Activated CD4-positive, CD25-positive, alpha-beta regulatory T cell treated with anti-CD3 and anti-CD28 coated beads, Interleukin-2, amount 50 U/mL, for 24 hours (primary cell): ENCODE data around the gene ADH1C.
"Not testable (repeated sequence)": the region's sequence is repeated elsewhere in the genome, so short reads cannot be mapped to it uniquely, and the experiment has no call there.

Experiments used
- ATAC-seq, 2 donors: fragments of 150-1000 bp; cut with Tn5 transposase; one replicate each; pipeline ENCODE4 v1.10.0; 2021; ENCODE audit warnings: mild to moderate bottlenecking in 1 of 2, moderate library complexity in 1 of 2

Gene ADH1C

DNA sequence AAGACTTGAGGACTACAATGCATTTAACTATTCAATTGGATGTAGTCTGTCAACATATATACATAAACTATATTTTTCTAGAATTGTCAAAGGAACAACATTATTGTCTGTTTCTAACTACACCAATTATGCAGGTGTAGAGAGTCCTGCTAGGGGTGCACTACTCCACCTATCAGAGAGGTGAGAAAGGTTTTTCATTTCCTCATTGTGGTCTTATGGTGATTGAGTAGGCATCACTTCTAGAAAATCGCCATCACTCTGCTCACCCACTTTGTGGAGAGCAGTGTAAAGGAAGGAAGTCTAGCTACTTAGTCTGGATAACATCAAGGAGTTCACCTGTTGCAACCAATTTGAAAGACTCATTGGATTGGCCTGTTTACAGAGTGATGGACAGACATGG is 4.4 kb upstream of the ADH1C start:
- no peak for ATAC-seq

DNA sequence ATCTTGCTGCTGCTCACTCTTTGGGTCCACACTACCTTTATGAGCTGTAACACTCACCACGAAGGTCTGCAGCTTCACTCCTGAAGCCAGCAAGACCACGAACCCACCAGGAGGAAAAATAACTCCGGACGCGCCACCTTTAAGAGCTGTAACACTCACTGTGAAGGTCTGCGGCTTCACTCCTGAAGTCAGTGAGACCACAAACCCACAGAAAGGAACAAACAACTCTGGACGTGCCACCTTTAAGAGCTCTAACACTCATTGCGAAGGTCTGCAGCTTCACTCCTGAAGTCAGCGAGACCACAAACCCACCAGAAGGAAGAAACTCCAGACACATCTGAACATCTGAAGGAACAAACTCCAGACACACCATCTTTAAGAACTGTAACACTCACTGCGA is 3.6 kb upstream of the ADH1C start:
- not testable (repeated sequence) for ATAC-seq

DNA sequence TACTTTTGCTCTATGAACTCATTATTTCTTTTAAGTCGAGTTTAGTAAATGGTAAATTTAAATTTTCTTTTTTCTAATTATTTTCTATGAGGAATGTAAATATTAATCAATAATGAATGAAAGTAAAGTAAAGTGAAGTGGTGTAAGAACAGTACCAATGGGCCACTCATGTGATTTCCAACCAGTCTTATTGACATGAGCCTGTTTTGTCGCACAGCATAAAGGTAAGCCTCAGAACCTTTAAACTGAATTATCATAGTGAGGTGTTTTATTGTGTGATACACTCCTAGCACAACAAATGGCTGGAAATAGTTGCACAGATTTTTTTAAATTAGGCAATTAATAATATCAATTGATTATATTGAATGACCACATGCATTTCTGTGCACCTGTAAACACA is 1.1 kb downstream of the ADH1C start:
- no peak for ATAC-seq

DNA sequence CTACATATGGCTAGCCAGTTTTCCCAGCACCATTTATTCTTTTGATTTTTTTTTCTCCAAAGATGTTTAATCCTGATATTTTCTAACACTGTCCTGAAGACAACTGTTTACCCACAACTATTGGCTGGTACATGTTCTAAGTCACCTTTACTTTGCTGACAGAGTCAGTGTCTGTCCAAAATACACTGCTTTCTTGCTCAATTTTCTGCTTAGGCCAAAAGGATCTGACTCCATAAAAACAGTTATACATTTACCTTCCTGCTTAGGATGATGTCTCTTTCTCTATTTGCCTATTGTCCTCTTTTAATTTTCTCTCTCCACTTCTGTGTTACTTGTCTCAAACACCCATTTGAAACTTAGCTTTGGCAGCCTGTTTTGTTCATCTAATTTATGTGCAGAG is 3.2 kb downstream of the ADH1C start:
- no peak for ATAC-seq

DNA sequence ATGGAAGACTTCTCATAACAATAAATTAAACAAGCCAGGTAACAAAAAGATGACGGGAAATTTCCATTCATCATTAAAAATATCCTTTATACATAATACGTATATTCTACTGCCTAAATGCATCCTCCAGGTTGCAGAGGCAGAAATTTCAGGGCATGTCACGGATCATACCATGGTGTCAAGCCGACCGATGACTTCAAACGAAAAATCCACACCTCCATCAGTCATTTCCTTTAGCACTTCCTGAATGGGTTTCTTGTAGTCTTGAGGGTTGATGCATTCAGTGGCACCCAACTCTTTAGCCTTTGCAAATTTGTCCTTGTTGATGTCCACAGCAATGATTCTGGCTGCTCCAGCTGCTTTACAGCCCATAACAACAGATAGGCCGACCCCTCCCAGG is 9.9 kb downstream of the ADH1C start:
- ATAC-seq: not testable (repeated sequence)

DNA sequence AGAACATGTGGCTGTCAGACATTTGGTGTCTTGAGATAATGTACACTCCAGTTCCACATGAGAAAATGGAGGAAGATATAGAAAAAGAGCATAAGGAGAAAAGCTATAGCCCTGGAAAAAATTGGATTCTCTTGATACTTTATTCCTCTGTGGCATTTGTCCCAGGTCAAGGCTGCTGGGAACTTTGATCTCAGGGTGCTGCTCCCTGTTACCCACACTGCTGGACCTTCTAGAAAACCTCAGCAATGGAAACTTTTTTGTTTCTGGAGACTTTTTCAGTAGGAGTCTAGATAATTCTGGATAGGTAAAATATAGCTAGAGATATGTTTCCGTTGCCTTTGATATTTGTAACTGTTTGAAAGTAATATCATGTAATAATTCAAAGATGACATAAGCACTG is 11.1 kb downstream of the ADH1C start:
- ATAC-seq: no peak

DNA sequence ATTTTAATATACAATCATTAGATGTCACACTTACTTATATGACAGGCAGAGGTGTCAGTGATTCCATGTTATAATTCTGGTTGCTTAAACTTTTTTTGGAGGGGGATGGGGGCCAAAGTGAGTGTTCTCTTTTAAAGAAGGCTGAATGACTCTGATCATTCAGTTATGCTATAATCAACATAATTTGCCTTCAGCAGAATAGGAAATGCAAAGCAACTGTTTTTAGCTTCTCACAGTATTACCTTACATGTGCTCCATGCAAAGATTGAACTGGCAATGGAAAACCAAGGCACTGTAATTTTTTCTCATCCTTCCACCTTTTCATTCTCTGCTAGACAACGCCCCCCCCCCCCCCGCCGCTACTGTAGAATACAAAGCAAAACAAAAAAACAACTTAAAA is 13.4 kb downstream of the ADH1C start:
- ATAC-seq: no peak

DNA sequence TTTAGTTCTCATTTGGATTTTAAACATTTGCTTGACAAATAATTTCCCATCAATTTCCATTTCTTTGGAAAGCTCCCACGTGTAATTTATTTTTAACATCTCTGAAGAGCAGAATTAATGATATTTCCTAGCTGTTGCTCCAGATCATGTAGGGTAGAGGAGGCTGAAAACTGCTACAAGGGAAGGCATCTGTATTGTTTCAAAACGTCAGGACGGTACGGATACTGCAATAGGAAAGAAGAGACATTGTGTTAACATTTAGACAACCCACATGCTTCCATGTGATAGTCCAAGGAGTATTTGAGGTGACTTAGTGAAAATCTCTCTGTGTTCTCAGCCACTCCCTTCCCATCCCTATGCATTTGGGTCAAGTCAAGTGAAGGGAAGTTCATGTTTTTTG is 16.0 kb downstream of the ADH1C start:
- ATAC-seq: no peak

DNA sequence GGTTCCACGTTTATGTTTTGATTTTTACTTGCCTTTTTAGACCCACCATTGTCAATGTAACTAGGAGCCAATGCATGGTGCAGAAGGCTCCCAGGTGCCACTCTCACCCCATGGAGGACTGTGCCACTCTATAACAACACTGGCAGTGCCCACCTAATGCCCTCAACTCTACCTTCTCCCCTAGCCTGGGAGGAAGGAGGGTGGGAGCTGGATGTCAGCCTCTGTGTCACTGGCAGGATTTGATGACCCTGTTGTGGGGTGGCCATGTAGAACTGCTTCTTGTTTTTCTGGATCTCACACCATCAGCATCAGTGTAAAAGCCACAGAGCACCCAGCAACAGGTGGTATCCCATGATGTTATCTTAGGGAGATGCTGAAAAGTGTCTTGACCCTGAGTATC is 17.7 kb downstream of the ADH1C start:
- no peak for ATAC-seq

DNA sequence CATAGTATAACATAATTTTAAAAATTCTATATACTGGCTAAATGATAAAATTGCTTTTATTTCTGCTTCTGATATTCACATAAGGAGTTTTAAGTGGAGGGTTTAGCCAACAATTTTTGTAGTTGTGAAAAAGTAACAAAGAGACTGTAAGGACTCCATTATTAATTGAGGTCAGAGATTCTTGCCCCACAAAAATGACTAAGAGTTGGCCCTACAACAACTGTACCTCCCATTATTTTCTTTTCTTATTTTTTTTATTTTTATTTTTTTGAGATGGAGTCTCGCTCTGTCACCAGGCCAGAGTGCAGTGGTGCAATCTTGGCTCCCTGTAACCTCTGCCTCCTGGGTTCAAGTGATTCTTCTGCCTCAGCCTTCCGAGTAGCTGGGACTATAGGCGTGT is 21.9 kb downstream of the ADH1C start:
- ATAC-seq: no peak

DNA sequence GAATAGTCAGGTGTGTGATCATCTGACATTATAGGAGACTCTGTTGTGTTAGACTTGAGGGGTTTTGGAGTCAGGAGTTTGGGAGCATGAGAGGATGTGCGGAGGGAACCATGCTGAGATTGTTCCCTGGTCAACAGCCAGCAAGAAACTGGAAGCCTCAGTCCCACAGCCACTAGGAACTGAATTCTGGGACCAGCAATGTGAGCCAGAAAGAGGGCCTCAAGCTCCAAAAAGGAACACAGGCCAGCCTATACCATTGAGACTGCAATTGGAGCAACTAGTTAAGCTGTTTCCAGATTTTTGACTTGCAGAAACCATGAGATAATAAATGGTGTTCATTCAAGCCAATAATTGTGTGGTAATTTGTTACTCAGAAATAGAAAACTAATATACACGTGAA is 22.7 kb downstream of the ADH1C start:
- no peak for ATAC-seq

DNA sequence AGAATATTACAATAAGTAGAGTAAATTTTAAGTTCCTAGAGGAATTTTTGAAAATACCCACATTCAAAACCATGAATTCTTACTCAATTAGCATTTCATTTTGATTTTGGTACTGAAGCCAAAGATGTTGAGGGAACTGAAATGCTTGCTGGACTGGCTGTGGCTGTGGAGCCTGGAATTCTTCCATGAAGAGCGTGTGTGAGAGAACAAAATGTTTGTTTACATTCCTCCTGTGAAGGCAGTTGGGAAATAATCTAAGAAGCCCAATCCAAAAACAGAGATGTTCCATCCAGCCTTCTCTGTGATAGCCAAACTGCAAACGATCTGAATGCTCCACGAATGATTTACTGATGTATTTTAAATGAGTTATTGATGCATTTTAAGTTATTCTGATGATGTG is 27.6 kb downstream of the ADH1C start:
- no peak for ATAC-seq

DNA sequence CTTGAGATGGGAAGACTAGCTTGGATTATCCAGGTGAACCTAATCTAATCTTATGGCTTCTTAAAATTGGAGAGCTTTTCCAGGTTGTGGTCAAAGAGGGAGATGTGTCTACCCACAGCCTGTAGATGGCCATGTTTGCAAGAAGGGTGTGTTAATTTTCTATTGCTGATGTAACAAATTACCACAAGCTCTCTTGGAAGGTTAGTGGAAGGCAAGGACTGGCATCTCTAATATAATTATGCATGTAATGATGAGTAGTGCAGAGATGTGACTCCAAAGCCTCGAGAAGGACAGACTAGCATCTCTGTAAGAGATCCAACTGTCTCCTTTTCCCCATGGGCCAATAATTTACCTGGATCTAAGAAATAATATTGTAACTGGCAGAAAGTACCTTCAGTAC is 28.2 kb downstream of the ADH1C start:
- ATAC-seq: no peak

DNA sequence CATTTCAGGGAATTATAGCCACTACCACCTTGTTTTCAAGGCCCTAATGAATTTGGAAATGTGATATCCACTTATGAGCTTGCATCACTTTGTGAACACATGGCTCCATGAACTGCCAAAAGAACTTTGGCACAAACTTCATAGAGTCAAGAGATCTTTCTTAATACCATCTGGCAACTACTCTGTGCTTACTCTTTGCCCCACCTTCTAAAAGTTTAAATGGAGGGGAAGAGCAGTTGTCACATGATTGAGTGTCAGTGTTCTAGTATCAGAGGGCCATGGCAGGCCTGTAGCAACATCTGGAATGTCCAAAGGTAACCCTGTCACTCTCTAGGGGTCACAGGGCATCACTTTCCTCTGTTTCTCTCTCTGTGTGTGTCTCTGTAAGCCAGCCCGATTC is 28.8 kb downstream of the ADH1C start:
- no peak for ATAC-seq

DNA sequence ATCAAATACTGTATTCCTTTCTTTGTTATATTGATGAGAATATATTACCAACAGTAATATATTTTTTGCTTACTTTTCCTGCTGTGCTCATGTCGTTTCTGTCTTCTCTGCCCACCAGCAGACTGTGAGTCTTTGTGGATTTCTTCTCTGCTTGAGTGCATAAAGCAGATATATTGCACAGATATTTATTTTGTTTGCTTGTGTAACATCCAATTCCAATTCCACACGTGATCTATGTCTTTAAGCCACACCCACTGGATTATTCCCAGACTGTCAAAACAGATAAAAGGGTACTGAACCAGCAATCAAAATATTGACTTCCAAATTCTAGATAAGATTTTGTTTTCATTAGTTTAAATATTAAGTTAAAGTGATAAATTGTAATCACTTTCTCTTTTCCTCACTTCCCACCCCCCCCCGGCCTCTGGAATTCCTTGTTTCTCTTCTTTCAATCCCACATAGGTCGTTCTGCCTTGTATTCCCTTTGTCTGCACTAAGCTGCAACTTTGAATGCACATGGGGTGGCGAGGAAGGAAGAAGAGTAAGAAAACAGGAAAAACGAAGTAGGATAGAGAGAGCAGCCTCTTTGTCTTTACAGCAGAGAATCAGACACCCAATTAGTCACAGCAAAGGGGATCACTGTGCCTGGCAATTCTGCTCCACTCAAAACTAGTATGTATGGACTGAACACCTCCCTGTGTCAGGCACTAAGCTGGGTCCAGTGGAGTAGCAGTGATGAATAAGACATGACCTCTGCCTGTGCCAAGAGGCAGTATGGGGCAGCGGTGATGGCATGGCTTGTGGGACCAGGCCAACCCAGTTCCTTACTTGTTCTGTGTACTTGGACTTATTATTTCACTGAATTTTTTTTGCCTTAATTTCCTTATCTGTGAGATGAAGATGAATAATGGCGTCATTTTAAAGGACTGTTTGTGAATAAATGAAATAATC is 31.0 kb downstream of the ADH1C start, which contains the start of gene ADH1B:
Gene ADH1B (minus strand): TSS at position 161 of the 951 bp plus-strand sequence. CDS start 70 bp downstream, at position 91.
- no peak for ATAC-seq

DNA sequence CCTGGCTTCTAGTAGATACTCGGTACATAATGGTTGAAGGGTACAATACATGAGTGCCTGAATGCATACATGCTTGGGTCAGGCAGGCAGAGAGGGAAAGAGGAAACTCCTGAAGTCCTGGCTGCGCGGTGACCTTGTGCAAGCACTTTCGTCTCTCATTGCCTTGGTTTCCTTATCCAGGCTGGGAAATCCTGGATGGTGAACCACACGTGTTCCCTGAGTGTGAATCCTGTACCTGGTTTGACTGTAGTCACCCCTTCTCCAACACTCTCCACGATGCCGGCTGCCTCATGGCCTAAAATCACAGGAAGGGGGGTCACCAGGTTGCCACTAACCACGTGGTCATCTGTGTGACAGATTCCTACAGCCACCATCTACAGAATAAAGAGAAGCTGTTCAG is 34.7 kb downstream of the ADH1C start:
- not testable (repeated sequence) for ATAC-seq

DNA sequence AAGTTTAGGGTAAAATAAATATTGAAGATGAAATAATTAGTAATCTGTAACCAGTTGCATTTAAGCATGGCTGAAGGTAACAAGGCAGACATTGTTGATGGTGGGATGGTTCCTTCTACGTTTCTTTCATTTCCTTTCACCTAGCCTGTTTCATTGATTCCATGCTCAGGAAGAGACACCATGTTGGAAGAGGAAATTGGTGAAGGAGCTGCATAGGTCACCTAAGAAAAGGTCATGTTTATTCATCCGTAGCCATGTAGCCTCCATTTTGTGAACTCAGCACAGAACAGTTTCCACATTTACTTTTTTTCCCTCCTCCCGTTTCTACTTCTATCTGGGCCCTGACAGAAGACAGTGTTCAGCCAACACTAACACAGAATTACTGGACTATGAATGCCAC is 35.2 kb downstream of the ADH1C start:
- ATAC-seq: no peak

DNA sequence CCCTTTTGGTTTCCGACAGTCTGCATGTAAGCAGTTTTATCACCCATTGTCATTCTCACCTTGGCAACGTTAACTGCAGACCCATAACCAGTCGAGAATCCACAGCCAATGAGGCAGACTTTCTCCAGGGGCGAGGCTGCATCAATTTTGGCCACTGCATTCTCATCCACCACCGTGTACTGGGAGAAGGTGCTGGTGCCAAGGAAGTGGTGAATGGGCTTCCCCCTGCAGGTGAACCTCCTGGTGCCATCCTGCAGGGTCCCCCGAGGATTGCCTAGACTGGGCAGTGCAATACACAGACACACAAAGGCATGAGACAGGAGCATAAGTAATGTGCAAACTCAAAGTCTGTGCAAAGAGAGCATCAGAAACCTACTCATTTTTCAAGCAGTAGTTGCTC is 36.7 kb downstream of the ADH1C start:
- ATAC-seq: no peak

DNA sequence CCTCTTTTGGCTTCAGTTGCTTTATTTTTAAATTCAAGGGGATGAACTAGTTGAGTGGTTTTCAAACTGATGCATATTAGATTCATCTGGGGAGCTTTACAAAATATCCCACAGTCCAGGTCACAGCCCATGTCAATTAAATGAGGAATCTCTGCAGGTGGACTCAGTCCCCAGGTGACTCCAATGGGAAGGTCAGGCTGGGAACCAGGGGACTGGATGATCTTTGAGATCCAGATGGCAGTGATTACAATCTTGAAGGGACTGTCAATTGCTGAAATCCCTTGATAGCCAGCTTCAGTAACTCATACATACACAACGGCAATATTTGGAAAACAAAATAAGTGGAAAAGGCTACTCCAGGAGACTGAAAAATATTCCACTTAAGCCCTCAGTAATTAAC is 38.3 kb downstream of the ADH1C start:
- no peak for ATAC-seq

DNA sequence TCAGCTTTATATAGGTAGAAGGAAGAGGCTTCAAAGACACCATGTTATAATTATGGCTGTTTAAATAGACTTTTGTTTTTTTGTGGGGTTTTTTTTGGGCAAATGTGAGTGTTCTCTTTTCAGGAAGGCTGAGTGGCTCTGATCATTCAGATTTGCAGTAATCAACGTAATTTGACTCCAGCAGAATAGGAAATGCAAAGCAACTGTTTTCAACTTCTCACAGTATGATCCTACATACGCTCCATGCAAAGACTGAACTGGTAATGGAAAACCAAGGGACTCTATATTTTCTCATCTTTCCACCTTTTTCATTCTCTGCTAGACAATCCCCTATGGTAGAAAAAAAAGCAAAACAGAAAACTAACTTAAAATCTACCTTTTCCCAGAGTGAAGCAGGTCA is 42.2 kb downstream of the ADH1C start:
- no peak for ATAC-seq

DNA sequence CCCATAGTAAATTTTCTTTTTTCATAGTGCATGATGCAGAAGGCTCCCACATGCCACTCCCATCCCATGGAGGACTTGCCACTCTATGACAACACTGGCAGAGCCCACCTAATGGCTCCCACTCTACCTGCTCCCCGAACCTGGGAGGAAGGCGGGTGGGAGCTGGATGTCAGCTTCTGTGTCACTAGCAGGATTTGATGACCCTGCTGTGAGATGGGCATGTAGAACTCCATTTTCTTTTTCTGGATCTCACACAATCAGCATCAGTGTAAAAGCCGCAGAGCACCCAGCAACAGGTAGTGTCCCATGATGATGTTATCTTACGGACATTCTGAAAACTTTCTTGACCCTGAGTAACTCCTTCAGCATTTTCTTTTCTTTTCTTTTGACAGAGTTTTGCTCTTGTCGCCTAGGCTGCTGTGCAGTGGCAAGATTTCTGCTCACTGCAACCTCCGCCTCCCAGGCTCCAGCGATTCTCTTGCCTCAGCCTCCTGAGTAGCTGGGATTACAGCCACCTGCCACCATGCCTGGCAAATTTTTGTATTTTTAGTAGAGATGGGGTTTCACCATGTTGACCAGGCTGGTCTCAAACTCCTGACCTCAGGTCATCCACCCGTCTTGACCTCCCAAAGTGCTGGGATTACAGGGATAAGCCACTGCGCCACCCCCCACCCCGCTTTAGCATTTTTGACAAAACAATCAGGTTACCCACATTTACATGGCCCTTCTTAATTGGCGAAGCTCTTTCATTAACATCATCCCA is 46.7 kb downstream of the ADH1C start:
- ATAC-seq: no peak

DNA sequence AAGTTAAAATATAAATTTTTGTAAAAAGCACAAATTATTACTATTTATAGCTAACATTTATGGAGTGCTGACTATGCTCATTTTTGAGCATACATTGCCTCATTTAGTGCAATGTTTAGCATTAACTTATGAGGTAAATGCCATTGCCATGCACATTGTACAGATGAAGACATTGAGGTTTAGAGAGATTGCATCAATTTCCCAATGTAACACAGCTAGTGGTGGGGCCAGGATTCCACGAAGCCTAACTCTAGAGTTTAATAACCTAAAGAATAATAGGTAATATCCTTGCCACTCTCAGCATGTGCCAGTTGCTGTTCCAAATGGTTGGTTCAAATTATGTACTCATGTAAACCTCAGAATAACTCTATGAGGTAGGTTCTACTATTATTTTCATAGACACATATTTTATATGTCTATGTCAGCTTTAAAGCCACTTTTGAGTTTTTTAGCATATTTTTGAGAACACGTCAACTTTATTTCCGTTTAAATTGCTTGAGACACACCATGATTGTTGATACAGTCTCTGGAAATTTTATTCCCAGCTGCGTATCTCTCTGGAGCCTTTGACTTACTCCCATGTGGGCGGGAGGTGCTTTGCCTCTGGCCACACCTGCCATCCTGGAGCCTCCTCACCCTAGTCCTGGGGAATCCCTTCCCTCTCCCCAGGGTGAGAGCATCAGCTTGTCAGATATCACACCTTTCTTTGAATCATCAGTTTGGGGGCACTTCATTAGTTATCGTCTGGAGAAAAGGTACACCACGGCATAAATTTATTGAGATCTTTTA is 51.0 kb downstream of the ADH1C start:
- ATAC-seq: no peak

DNA sequence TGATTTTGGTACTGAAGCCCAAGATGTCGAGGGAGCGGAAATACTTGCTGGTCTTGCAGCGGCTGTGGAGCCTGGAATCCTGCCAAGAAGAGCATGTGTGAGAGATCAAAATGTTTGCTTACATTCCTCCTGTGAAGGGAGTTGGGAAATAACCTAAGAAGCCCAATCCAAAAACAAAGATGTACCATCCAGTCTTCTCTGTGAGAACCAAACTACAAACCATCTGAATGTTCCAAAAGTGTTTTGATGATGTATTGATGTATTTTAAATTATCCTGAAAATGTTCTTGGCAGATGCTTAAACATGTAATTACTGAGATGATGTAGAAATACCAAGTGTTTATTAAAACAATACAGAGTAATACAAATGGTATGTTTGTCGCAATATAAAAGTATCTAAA is 51.6 kb downstream of the ADH1C start:
- no peak for ATAC-seq
